Activated T-cell treated with anti-CD3 and anti-CD28 coated beads, Interleukin-2, amount 50 U/mL, for 72 hours (primary cell): ENCODE results near the gene SWAP70. TPM values are rescaled to one million over a fixed set of nuclear protein-coding genes. Genes with fewer than 3 reads are reported as not detected.
"Not testable (repeated sequence)": the region's sequence is repeated elsewhere in the genome, so short reads cannot be mapped to it uniquely, and the experiment has no call there.

Experiments used
- ATAC-seq, 2 donors: fragments of 150-1000 bp; cut with Tn5 transposase; replicated peaks in 1 of 2; 2 replicates each; pipeline ENCODE4 v1.10.0; 2021; ENCODE audit warnings: moderate library complexity in 2 of 2, mild to moderate bottlenecking in 1 of 2
- DNase-seq, 2 donors: peaks; one replicate each; pipeline ENCODE4 v3.0.0; 2021 to 2022; ENCODE audit warnings: mixed read lengths in 1 of 2
- H3K27ac Mint-ChIP-seq: one replicate; pipeline ENCODE4 v1.8.0; 2022; ENCODE audit warnings: mild to moderate bottlenecking, moderate library complexity, mixed read lengths
- H3K27me3 Mint-ChIP-seq: one replicate; pipeline ENCODE4 v1.8.0; 2022; ENCODE audit warnings: low read depth, mixed read lengths
- H3K36me3 Mint-ChIP-seq, 2 donors: one replicate each; pipeline ENCODE4 v1.8.0; 2022; ENCODE audit warnings: mixed read lengths in 2 of 2, mild to moderate bottlenecking in 1 of 2; ENCODE audit not compliant: insufficient read depth in 2 of 2
- H3K4me1 Mint-ChIP-seq: one replicate; pipeline ENCODE4 v1.8.0; 2022; ENCODE audit warnings: low read depth, mixed read lengths
- H3K4me3 Mint-ChIP-seq, 2 donors: one replicate each; pipeline ENCODE4 v1.8.0; 2022; ENCODE audit warnings: mild to moderate bottlenecking in 2 of 2, mixed read lengths in 2 of 2, moderate library complexity in 2 of 2
- H3K9me3 Mint-ChIP-seq, 2 donors: one replicate each; pipeline ENCODE4 v1.8.0; 2022; ENCODE audit warnings: mixed read lengths in 2 of 2
- total RNA-seq, 2 donors: library from RNA; stranded (reverse); gene quantifications; one replicate each; pipeline ENCODE4 v1.2.3, GENCODE V29; 2022

Gene SWAP70
- total RNA-seq, 2 donors from 2014 or later = 7.7 to 12.4 TPM

- no peak for ATAC-seq
- H3K9me3 Mint-ChIP-seq = peaks cover 0 to 1% of the 10 kb centered on the region in 2 donors
- DNase-seq = no peak
- peaks cover 22% of the 10 kb centered on the region for H3K4me1 Mint-ChIP-seq
- no peaks in the 10 kb centered on the region for H3K36me3 Mint-ChIP-seq
- no peak overlapping the region for H3K4me3 Mint-ChIP-seq
- H3K27ac Mint-ChIP-seq = no peak overlapping the region
- H3K27me3 Mint-ChIP-seq = no peaks in the 10 kb centered on the region
Measured at GRCh38 chr11:9704620-9705019, 40.7 kb downstream of the SWAP70 start.

- not testable (repeated sequence) for H3K27me3 Mint-ChIP-seq, H3K36me3 Mint-ChIP-seq, DNase-seq, ATAC-seq, H3K27ac Mint-ChIP-seq, H3K9me3 Mint-ChIP-seq, H3K4me3 Mint-ChIP-seq
- peaks cover 22% of the 10 kb centered on the region for H3K4me1 Mint-ChIP-seq
Measured at GRCh38 chr11:9705361-9705760, 41.5 kb downstream of the SWAP70 start.

- no peaks in the 10 kb centered on the region for H3K36me3 Mint-ChIP-seq
- no peak overlapping the region for H3K4me3 Mint-ChIP-seq
- ATAC-seq (no peak), DNase-seq (no peak)
- H3K4me1 Mint-ChIP-seq = peaks cover 2% of the 10 kb centered on the region
- H3K27ac Mint-ChIP-seq = no peak overlapping the region
- peaks cover 0 to 1% of the 10 kb centered on the region in 2 donors for H3K9me3 Mint-ChIP-seq
- H3K27me3 Mint-ChIP-seq = no peaks in the 10 kb centered on the region
Measured at GRCh38 chr11:9708544-9708943, 44.7 kb downstream of the SWAP70 start.

GRCh38 chr11:9710223-9710622 lies 46.3 kb downstream of the SWAP70 start:
- no peak overlapping the region for H3K4me3 Mint-ChIP-seq
- ATAC-seq (no peak), DNase-seq (no peak)
- peaks cover 5% of the 10 kb centered on the region for H3K4me1 Mint-ChIP-seq
- H3K36me3 Mint-ChIP-seq = peaks cover 3 to 5% of the 10 kb centered on the region in 2 donors
- no peak overlapping the region for H3K27ac Mint-ChIP-seq
- no peaks in the 10 kb centered on the region for H3K27me3 Mint-ChIP-seq
- H3K9me3 Mint-ChIP-seq = peaks cover 0 to 4% of the 10 kb centered on the region in 2 donors

- Mint-ChIP-seq H3K4me1 (peaks cover 6% of the 10 kb centered on the region), H3K9me3 (peaks cover 0 to 4% of the 10 kb centered on the region in 2 donors), H3K4me3 (no peak overlapping the region), H3K36me3 (peaks cover 3 to 9% of the 10 kb centered on the region in 2 donors), H3K27ac (no peak overlapping the region), H3K27me3 (no peaks in the 10 kb centered on the region)
- no peak for ATAC-seq
- no peak for DNase-seq
Measured at GRCh38 chr11:9710852-9711251, 47.0 kb downstream of the SWAP70 start.

GRCh38 chr11:9711454-9712307 lies 47.8 kb downstream of the SWAP70 start:
- H3K9me3 Mint-ChIP-seq = peaks cover 0 to 6% of the 10 kb centered on the region in 2 donors
- H3K36me3 Mint-ChIP-seq = peaks cover 9 to 15% of the 10 kb centered on the region in 2 donors
- no peak for ATAC-seq
- H3K27ac Mint-ChIP-seq = no peak overlapping the region
- H3K27me3 Mint-ChIP-seq = no peaks in the 10 kb centered on the region
- no peak for DNase-seq
- no peak overlapping the region for H3K4me3 Mint-ChIP-seq
- peaks cover 15% of the 10 kb centered on the region for H3K4me1 Mint-ChIP-seq

GRCh38 chr11:9714272-9714940 lies 50.5 kb downstream of the SWAP70 start:
- DNase-seq = no peak
- ATAC-seq = no peak
- Mint-ChIP-seq H3K36me3 (peaks cover 11 to 15% of the 10 kb centered on the region in 2 donors), H3K4me1 (peaks cover 22% of the 10 kb centered on the region), H3K27ac (no peak overlapping the region), H3K9me3 (peaks cover 0 to 6% of the 10 kb centered on the region in 2 donors), H3K4me3 (no peak overlapping the region), H3K27me3 (no peaks in the 10 kb centered on the region)

GRCh38 chr11:9716275-9717039 lies 52.6 kb downstream of the SWAP70 start:
- ATAC-seq (peak; percentile 51 to 62), DNase-seq (no peak)
- Mint-ChIP-seq H3K27me3 (no peaks in the 10 kb centered on the region), H3K27ac (peak overlapping the region; percentile 84), H3K4me1 (peaks cover 26% of the 10 kb centered on the region), H3K36me3 (peaks cover 13 to 18% of the 10 kb centered on the region in 2 donors), H3K4me3 (peak overlapping the region; percentile 38 to 48), H3K9me3 (peaks cover 0 to 6% of the 10 kb centered on the region in 2 donors)

GRCh38 chr11:9717040-9717357 lies 53.1 kb downstream of the SWAP70 start:
- Mint-ChIP-seq H3K36me3 (peaks cover 13 to 18% of the 10 kb centered on the region in 2 donors), H3K4me1 (peaks cover 26% of the 10 kb centered on the region), H3K27ac (peak overlapping the region; percentile 84), H3K27me3 (no peaks in the 10 kb centered on the region), H3K9me3 (peaks cover 0 to 6% of the 10 kb centered on the region in 2 donors), H3K4me3 (peak overlapping the region; percentile 38 to 48)
- no peak for DNase-seq
- no peak for ATAC-seq

- H3K27me3 Mint-ChIP-seq = no peaks in the 10 kb centered on the region
- H3K4me1 Mint-ChIP-seq = peaks cover 26% of the 10 kb centered on the region
- H3K36me3 Mint-ChIP-seq = peaks cover 13 to 18% of the 10 kb centered on the region in 2 donors
- no peak overlapping the region for H3K4me3 Mint-ChIP-seq
- ATAC-seq (no peak), DNase-seq (no peak)
- H3K9me3 Mint-ChIP-seq = peaks cover 0 to 6% of the 10 kb centered on the region in 2 donors
- H3K27ac Mint-ChIP-seq = no peak overlapping the region
Measured at GRCh38 chr11:9717719-9718118, 53.8 kb downstream of the SWAP70 start.

- no peak overlapping the region for H3K4me3 Mint-ChIP-seq
- H3K27ac Mint-ChIP-seq = no peak overlapping the region
- DNase-seq (no peak), ATAC-seq (no peak)
- peaks cover 13 to 18% of the 10 kb centered on the region in 2 donors for H3K36me3 Mint-ChIP-seq
- H3K9me3 Mint-ChIP-seq = peaks cover 0 to 6% of the 10 kb centered on the region in 2 donors
- peaks cover 26% of the 10 kb centered on the region for H3K4me1 Mint-ChIP-seq
- no peaks in the 10 kb centered on the region for H3K27me3 Mint-ChIP-seq
Measured at GRCh38 chr11:9718147-9718546, 54.3 kb downstream of the SWAP70 start.

- DNase-seq (no peak), ATAC-seq (no peak)
- Mint-ChIP-seq H3K27me3 (no peaks in the 10 kb centered on the region), H3K9me3 (peaks cover 0 to 3% of the 10 kb centered on the region in 2 donors), H3K4me3 (no peak overlapping the region), H3K4me1 (peaks cover 21% of the 10 kb centered on the region), H3K27ac (no peak overlapping the region), H3K36me3 (peaks cover 10 to 15% of the 10 kb centered on the region in 2 donors)
Measured at GRCh38 chr11:9719566-9720289, 55.9 kb downstream of the SWAP70 start.
